Pancreas (tissue), 10 donors: ENCODE data around the gene MROH2A. TPM values are rescaled to one million over a fixed set of nuclear protein-coding genes. Genes with fewer than 3 reads are reported as not detected.

Source experiments
- ATAC-seq, 4 donors: fragments of 200-7000 bp; cut with Tn5 transposase; one replicate each; pipeline versions ENCODE4 v1.8.0 to v1.9.1; 2020; ENCODE audit warnings: mild to moderate bottlenecking in 4 of 4, moderate library complexity in 4 of 4
- DNase-seq, 6 donors: peaks; one replicate each; pipeline ENCODE4 v3.0.0-alpha.2; 2020
- FAIRE-seq: peaks from 2 replicates; lab custom pipeline; 2012; peaks lifted over from hg19 to GRCh38; lab: Jason Lieb, UNC
- H3K27ac ChIP-seq, 4 donors: fragments of 200-600 bp; sonication (generic); 1 replicate in 3 of 4; 2 replicates in 1 of 4; pipeline versions ENCODE4 v1.5.0 to v1.8.0; 2020
- H3K27me3 ChIP-seq, 4 donors: fragments of 200-600 bp; one replicate each; pipeline ENCODE4 v1.8.0; 2021
- H3K36me3 ChIP-seq, 3 donors: fragments of 200-600 bp; sonication (generic) in 1 of 3; one replicate each; pipeline versions ENCODE4 v1.5.0 to v1.8.0; 2020 to 2021
- H3K4me1 ChIP-seq, 3 donors: fragments of 200-600 bp; one replicate each; pipeline ENCODE4 v1.8.0; 2021
- H3K4me3 ChIP-seq, 4 donors: fragments of 200-600 bp; sonication (generic) in 2 of 4; one replicate each; pipeline versions ENCODE4 v1.5.0 to v1.8.0; 2020 to 2021
- H3K9me3 ChIP-seq, 4 donors: fragments of 200-600 bp; one replicate each; pipeline ENCODE4 v1.8.0; 2021
- CTCF ChIP-seq, 4 donors: fragments of 200-600 bp; sonication (generic) in 3 of 4; IDR thresholded peaks; one replicate each; pipeline versions ENCODE4 v1.5.0 to v1.8.0; 2021; ENCODE audit warnings: antibody characterized with exemption in 4 of 4
- WGBS, 2 donors: extraction: QIAGEN DNeasy Blood & Tissue Kit; methylation state at CpG; one replicate each; pipeline ENCODE4 v1.1.7; 2013; 5-methylcytosine and 5-hydroxymethylcytosine counted together
- intact Hi-C, 3 donors: fragments of 100-400 bp; cut with DNase I; formaldehyde crosslinking; loops; one replicate each; pipeline versions ENCODE4 v1.11.1 to v1.14.2; 2022
- polyA plus RNA-seq, 2 donors: library from polyadenylated mRNA; stranded (reverse); fragments of 200-250 nt; gene quantifications; one replicate each; pipeline ENCODE4 v1.2.3, GENCODE V29; 2013
- total RNA-seq, 6 donors: library from RNA; stranded (reverse); fragmentation: NEBNext Ultra II Directional in 4 of 6; extraction: Animal tissue kit (Norgen Biotek cat#: 25700) in 4 of 6; gene quantifications; one replicate each; pipeline versions ENCODE4 v1.2.1 to v1.2.4, GENCODE V29; 2021 to 2023
- donor health status: healthy with polysubstance abuse.
- donor health status: DM: no; HTN: no; CAD: no; lungs with moderate emphysema.
- donor health status: DM: no; HTN: no; CAD: no.
- donor health status: control.
- donor health status: control.
- donor health status: Bipolar disorder and iron deficiency.
- donor health status: DM: yes; HTN: yes; CAD: no.
- donor health status: DM: no; HTN: no; CAD: no.
- donor health status: DM: no; HTN: no; CAD: no.
- donor health status: DM: yes; HTN: yes; CAD: no.

MROH2A gene
- total and polyA plus RNA-seq, 8 donors = not detected

- H3K27me3 ChIP-seq = no peaks in the 10 kb centered on the region
- no peak overlapping the region for H3K4me3 ChIP-seq
- 55 to 62% methylated on average over 12 of the region's 12 CpGs for WGBS, 2 donors
- FAIRE-seq (no peak), DNase-seq (peak in 3 of 6 donors; percentile 2 to 39 (median 29)), ATAC-seq (no peak)
- no peak overlapping the region for H3K27ac ChIP-seq
- H3K9me3 ChIP-seq = no peaks in the 10 kb centered on the region
- H3K4me1 ChIP-seq = no peaks in the 10 kb centered on the region
- no peak for TF ChIP-seq CTCF (IDR thresholded peaks at IDR 0.05)
- no peaks in the 10 kb centered on the region for H3K36me3 ChIP-seq
- intact Hi-C loops = no loop called here
These were observed 29.2 kb downstream of the MROH2A start for GRCh38 chr2:233807215-233807865.

DNA sequence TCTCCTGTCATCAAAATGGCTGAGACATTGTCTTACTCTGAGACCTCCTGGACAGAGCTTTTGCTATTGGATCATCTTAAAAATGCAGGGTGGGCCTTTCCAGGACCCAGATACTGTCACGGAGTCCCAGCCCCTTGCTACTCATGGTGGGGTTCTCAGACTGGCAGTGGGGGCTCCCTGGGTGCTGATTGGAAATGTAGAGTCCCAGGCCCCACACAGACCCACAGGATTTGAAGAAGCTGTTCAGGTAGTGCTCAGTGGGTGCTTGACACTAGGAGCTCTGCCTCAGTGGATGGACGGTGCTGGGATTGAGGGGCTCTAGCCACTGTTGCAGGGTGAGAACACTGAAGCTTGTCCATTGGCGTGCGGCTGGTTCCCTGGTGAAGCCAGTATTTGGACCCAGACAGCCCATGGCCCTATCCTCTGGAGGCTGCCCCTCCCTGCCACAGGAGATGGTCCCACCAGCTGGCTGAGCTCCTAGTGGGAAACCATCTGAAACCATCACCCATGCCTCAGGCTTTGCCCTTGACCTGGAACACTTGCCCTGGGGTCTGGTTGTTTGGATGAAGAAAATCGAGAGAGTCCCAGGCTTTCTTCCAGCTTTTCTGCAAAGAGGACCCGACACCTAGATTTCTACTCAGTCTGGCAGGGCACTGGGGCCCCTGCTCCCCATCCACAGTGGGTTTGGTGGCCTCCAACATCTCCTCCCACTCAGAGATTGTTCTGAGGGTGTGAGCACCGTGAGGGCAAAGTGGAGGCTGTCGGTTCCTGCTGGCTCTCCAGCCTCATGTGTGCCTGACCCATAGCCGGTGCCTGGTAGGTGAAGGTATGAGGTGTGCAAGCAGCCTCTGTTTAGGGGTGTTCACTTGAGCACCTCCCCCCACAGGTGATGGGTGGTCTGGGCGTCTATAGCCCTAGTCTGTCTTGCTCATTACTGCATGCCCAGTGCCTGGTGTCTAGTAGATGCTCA lies 30.1 kb downstream of the MROH2A start:
- Histone ChIP-seq H3K4me1 (no peaks in the 10 kb centered on the region), H3K36me3 (no peaks in the 10 kb centered on the region), H3K4me3 (no peak overlapping the region), H3K27me3 (no peaks in the 10 kb centered on the region), H3K27ac (no peak overlapping the region), H3K9me3 (no peaks in the 10 kb centered on the region)
- TF ChIP-seq CTCF (IDR thresholded peaks at IDR 0.05) = no peak
- DNase-seq = peak in 4 of 6 donors; percentile 3 to 21 (median 12)
- WGBS, 2 donors = 61 to 74% methylated on average over 10 of the region's 10 CpGs
- ATAC-seq = no peak
- no peak for FAIRE-seq
- intact Hi-C loops = no loop called here

DNA sequence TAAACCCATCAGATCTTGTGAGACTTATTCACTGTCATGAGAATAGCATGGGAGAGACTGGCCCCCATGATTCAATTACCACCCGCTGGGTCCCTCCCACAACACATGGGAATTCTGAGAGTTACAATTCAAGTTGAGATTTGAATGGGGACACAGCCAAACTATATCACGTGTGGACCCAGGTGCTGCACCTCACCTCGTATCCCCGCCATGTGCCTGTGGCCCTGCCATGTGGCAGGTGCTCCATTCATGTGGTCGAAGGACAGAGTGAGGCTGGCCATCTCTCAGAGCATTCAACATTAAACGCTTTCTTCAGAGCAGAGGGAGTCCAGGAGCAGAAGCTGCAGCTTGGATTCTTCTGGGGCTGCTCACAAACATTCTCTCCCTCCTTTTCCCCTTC lies 32.3 kb downstream of the MROH2A start:
- 73 to 82% methylated on average over 6 of the region's 6 CpGs for WGBS, 2 donors
- DNase-seq = peak in 1 of 6 donors; percentile 17

DNA sequence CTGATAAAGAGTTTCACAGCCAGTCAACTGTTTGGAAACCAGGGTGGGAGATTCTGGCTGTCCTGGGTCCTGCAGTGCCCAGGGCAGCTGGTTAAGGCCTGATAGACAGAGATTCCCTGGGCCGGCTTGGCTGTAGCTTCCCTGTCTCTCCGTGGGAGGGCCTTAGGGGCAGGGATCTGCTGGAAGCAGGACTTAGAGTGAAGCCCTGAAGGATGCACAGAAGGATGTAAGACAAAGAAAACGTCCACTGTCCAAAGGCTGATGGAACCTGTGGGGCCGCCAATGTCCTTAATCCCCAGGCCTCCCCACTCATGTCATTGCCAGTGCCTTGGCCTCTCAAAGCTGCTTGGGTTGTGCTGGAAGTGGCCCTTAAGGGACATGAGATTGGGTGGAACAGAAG lies 33.0 kb downstream of the MROH2A start:
- peak in 3 of 6 donors; percentile 2 to 25 (median 5) for DNase-seq
- Histone ChIP-seq H3K36me3 (no peaks in the 10 kb centered on the region), H3K4me3 (no peak overlapping the region), H3K27me3 (no peaks in the 10 kb centered on the region), H3K9me3 (no peaks in the 10 kb centered on the region), H3K27ac (no peak overlapping the region), H3K4me1 (no peaks in the 10 kb centered on the region)
- TF ChIP-seq CTCF (IDR thresholded peaks at IDR 0.05) = no peak
- no peak for ATAC-seq
- no peak for FAIRE-seq
- 52 to 66% methylated on average over 4 of the region's 4 CpGs for WGBS, 2 donors
- intact Hi-C loops = no loop called here

More for the DNA sequence above, 32.3 kb downstream of the MROH2A start:
- no peak for ATAC-seq
- no peak for FAIRE-seq
- no peaks in the 10 kb centered on the region for H3K27me3 ChIP-seq
- H3K4me1 ChIP-seq = no peaks in the 10 kb centered on the region
- H3K27ac ChIP-seq = no peak overlapping the region
- no peaks in the 10 kb centered on the region for H3K36me3 ChIP-seq
- no peaks in the 10 kb centered on the region for H3K9me3 ChIP-seq
- H3K4me3 ChIP-seq = no peak overlapping the region
- no peak for TF ChIP-seq CTCF (IDR thresholded peaks at IDR 0.05)
- intact Hi-C loops = no loop called here
